T follicular helper cell (primary cell): ENCODE measurements around the gene KCNMA1.
"Not testable (repeated sequence)": the region's sequence is repeated elsewhere in the genome, so short reads cannot be mapped to it uniquely, and the experiment has no call there.

Experiments used
- DNase-seq: peaks from one replicate; pipeline ENCODE4 v3.0.0-alpha.2; 2020; ENCODE audit warnings: low read depth
- total RNA-seq, 2 experiments: gene quantifications; one replicate each; lab custom pipeline; 2026; lab: John Stamatoyannopoulos, UW

The KCNMA1 gene
- total RNA-seq: 0 to 0.04 reads per million in 2 experiments

DNA sequence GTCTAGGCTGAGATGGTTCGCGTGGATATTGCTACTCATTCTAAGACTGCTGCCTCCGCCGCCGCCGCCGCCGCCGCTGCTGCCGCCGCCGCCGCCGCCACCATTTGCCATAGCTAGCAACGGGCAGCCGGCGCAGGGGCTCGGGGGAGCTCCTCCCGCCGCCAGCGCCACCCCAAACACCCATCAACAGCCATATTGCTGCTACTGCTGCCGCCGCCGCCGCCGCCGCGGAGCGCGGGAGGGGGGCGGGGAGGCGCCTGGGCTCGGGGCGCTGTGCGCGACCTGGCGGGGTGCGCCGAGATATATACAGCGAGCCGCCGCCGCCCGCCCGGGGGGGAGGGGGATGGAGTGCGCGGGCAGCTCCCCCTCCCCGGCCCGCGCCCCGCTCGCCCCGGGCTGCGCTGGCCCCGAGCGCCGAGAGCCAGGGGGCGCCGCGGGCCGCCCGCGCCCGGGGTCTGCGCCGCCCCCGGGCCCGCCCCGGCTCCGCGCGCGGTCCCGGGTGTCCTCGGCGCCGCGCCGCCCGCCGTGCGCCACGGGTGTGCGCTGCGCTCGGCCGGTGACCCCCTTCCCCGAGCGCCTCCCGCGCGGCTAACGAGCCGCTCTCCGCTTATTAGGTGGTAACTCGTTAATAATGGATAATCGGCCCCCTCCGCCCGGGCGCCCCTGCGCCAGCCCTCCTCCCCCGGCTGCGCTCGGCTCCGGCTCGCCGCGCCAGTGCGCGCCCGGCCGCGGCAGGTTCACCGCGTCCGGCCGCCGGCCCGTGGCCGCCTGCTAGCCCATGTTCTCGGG is at the start of gene KCNMA1:
Gene KCNMA1 (minus strand): TSS at position 277 of the 789 bp plus-strand sequence.
- DNase-seq: no peak

DNA sequence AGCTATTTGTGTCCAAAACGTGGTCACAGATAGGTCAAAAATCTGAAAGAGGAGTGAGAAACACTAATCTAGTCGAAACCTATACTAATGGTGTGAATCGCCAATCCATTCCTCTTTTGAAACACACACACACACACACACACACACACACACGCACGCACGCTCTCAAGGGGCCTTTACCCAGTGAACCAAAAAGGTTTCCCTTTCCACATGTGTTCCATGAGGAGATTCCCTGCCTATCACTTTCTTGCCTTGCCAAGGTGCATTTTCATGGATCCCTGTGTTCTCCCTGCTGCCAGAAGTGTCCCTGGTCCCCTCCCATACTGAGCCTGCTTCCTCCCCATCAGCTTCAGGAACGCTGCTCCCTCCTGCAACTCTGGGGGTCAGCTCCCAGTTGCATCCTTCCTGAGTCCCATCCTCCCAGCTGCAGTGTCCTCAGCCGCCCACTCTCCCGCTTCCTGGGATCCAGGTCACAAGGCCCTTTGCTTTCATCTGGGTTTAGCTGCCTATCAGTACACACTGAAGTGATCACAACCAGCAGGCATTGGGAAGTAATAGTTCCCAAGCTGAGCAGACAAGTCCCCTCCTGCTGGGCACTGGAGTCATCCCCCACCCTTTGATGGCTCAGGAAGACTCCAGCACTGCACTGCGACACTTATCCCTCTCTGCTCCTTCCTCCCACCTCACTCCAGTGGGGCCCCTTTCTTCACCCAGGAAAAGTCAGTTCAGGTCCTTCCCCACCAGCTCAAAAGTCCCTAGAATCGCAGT is 49.2 kb upstream of the KCNMA1 start:
- no peak for DNase-seq

DNA sequence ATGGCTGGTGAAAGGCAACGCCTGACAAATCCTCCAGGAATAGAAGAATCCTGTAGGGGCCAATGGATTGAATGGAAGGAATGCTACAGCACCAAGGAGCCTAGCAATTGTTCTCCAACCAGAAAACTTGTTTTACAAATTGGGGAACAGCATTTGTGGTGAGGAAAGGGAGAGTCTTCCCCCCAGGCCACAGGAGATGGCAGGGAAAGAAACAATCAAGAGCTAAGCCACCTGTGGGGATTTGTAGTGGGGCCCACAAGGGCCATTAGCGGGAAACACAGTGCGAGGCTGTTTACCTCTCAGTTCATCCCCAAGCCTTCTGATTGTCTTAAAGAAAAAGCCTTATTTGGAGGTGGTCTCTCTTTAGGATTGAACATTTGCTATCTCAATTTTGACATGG is 48.5 kb upstream of the KCNMA1 start:
- no peak for DNase-seq

DNA sequence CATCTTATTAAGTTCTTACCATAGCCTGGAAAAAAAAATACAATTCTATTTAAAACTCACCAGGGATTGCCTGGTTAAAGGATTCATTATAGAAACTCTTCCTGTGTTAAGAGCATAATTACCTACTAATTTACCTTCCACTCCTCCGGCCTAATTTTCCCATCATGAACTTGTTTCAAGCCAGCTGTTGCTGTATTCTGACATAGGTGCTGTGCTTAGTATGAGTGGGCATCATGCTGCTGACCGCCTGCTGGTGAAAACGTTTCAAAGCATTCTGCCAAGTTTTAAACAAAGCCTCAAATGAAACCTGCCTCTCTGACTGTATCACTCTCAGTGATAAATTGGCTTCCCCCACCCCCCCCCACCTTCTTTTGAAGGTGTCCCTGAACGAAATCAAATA is 47.8 kb upstream of the KCNMA1 start:
- DNase-seq: no peak

DNA sequence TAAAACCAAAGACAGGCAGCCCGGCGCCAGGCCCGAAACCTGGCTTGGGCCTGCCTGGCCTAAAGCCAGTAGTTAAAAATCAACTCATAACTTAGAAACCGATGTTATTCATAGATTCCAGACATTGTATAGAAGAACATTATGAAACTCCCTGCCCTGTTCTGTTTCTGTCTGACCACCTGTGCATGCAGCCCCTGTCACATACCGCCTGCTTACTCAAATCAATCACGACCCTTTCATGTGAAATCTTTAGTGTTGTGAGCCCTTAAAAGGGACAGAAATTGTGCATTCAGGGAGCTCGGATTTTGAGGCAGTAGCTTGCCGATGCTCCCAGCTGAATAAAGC is 45.5 kb upstream of the KCNMA1 start:
- DNase-seq: not testable (repeated sequence)

DNA sequence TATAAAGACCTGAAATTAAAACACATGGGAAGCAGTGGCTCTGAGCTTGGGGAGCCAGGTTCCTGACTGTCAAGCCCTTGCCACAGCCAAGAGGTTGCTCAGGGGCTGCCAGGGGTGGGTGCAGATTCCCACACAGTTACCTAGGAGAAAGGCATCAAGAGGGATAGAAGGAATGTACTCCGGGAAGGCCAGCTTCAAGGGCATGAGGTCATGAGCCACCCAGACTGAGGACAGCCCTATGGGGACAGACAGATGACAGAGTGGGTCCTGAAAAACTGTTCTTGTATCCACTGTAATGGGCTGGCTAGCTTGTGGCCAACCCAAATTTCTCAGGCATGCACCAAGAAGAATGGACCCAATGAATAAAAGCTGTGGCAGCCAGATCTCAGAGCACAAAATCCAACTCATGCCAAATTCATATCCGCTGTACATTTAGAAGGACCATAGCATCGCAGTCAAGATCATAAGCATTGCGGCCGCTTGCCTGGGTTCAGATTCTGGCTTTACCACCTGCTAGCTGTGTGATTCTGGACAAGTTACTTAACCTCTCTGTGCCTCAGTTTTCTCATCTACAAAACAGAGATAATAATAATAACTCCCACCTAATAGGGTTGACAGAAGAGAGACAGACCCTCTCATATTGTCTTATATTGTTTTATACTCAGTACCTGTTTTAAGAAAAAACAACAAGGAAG is 44.9 kb upstream of the KCNMA1 start:
- DNase-seq: no peak

DNA sequence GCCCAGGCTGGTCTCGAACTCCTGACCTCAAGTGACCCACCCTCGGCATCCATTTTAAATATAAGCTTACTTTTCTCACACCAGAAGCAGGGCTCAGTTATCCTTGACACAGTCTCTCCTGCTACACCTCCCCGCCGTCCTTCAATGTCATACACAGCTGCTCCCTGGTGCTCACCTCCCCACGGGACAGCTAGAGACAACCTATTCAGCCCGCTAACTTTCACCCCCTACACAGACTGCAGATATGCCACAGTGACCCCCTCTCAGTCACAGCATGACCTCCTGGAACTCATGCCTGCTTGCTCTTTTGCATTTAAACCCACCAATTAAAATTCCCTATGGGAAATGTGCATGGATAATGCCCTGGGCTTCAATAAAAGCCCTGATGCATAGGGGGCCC is 44.2 kb upstream of the KCNMA1 start:
- no peak for DNase-seq

DNA sequence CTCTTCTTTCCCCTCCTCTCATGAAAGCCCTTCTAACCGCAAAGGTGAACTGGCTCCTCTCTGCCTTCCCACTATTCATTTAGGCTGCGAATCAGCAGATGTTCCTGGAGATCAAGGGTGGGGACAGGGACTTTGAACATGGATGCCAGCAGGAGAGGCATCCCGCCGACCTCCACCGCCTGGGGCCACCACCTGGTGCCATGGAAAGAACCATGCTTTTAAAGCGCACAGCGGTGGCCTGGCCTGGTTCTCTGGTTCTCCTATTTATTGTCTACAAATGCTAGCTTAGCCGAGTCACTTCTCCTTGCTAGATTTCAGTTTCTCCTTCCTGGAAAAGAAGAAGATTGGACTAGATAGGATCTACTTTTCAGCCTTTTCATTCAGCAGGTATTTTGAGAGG is 43.2 kb upstream of the KCNMA1 start:
- DNase-seq: no peak

DNA sequence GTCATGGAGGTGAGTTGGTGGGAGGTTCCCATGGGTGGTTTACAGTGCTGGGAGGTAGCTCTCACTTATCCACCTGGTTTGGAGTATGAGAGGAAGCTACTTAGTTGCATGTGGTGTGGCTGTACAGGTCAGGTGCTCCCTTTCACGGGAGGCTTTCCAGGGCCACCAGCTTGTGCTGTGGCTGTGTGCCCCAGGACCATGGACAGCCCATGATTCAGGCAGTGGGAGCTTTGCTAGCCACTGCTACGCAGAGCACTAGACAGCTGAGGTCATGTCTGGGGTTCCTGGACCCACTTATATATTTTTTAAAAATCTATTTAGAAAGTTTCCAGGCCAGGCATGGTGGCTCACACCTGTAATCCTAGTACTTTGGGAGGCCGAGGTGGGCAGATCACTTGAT is 42.5 kb upstream of the KCNMA1 start:
- no peak for DNase-seq

DNA sequence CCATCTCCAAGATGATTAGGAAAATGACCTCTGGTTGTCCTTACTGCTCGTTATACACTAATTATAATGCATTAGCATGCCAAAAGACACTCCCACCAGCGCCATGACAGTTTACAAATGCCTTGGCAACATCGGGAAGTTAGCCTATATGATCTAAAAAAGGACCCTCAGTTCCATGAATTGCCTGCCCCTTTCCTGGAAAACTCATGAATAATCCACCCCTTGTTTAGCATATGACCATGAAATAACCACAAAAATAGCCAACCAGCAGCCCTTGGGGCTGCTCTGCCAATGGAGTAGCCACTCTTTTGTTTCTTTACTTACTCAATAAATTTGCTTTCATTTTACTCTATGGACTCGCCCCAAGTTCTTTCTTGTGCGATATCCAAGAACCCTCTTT is 41.6 kb upstream of the KCNMA1 start:
- DNase-seq: no peak

DNA sequence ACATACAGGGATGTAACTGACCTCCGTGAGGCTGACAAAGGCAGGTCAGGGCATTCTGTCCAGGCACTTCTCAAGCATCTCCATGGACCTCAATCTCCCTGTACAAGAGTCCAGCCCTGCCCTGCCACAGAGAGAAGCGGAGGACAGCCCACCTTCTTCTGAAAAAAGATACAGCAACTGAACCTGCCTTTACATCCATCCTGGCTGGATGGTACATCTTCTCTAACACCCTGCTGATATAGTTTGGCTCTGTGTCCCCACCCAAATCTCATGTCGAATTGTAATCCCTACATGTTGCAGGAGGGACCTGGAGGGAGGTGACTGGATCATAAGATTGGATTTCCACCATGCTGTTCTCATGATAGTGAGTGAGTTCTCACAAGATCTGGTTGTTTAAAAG is 40.5 kb upstream of the KCNMA1 start:
- no peak for DNase-seq

DNA sequence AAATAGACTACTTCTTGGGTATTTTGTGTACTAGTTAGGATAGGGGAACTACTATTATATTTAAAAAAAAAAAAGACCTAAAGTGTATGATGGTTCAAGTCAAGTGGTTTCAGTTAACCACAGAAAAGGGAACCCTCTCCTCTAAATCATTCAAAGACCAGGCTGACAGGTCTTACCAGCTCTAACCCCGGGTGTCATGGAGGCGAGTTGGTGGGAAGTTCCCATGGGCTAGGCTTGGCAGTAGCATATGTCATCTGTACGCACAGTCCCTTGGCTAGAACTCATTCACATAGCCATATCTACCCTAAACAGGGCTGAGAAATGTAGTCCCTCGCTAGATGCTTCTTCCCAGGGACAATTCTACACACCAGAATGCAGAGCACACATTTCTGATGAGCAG is 37.7 kb upstream of the KCNMA1 start:
- no peak for DNase-seq

DNA sequence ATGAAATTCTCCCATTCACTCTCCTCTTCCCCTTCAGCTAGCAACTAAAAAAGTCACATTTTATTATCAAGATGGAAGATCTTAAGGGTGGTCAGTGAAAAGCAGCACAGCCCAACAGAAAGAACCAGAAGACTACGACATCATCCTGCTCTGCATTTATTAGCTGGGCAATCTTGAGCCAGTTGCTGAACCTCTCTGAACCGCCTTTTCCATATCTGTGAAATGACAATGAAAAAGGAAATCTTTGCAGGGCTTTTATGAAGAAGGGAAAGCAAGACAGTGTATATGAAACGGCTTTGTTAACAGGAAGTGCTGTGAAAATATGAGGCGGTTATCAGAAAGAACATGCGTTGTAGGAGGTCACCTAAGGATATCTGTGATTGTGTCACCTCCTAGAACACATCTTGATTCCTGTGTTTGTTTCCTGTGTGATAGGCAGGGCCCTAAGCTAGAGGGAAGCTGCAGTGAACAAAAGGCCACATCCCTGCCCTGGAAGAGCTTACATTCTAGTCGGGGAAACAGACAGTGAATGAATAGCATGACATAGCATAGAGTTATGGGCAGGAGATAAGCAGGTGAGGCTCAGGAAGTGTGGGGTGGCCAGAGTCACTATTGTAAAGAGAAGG is 36.0 kb upstream of the KCNMA1 start:
- no peak for DNase-seq

DNA sequence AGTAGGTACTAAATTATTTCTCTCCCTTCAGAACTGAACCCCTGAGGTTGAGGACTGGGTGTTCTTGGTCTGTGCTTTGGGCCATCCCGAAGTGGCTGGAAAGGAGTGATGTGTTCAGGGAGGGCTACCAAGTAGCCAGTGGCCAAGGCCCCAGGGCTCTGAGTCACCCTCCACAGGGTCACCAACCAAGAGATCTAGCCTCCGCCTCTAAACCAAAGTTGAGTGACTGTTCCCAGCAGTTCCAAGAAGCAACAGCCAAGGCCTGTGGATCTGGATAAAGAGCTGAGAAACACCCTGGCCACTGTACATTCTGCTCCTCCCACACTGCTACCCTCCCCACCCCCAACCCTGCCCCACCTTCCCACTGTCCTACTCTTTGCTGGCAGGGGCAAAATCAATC is 35.5 kb upstream of the KCNMA1 start:
- DNase-seq: no peak

DNA sequence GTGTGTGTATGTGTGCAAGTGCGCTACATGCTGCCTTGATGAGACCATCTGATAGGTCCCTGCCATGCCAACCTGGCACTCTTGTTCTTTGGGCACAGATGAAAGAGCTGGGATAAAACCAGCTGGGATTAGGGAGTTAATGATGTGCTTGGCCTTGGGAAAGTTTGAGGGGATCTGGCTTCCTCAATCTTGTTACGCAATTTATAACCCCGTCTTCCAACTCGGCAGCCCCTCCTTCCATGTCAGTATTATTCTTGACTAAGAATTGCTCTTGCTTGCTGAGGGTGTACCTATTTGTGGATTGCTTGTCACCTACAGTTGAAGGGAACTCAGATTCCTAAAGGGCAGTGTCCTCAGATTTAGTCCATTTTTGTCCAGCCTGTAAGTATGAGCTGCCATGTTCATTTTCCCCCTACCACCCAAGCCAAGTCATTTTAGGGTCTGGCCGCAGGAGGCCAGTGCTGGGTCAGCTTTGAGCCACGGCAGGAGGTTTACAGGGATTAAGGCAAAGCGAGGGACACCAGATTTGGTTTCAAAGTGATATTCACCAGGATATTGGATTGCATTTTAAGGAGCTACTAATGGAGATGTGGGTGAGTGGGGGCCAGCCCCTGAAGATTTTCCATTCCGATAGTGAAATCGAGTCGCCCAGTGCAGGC is 34.1 kb upstream of the KCNMA1 start:
- DNase-seq: no peak

DNA sequence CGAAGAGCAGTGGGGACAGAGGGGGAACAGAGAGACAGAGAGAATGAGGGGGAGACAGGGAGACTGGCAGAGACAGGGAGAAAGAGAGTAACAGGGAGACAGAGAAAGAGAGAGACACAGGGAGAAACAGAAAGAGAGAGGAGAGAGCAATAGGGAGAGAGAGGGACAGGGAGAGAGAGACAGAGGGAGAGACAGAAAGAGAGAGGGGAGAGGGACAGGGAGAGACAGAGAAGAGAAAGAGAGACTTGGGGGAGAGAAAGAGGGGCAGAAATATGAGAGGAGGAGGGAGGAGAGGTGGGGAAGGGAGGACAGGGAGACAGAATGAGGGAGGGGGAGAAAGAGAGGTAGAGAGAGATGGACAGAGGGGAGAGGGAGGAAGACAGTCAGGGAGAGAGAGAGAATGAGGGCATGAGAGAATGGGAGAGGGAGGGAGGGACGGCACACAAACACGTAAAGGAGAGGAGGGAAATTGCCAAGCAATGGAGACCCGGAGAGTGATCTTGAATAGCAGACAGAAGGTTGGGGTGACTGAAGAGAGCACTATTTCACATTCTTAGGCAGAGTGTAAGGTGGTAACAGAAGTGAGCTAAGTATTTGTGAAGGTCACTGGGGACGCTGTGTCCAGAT is 33.3 kb upstream of the KCNMA1 start:
- DNase-seq: no peak

DNA sequence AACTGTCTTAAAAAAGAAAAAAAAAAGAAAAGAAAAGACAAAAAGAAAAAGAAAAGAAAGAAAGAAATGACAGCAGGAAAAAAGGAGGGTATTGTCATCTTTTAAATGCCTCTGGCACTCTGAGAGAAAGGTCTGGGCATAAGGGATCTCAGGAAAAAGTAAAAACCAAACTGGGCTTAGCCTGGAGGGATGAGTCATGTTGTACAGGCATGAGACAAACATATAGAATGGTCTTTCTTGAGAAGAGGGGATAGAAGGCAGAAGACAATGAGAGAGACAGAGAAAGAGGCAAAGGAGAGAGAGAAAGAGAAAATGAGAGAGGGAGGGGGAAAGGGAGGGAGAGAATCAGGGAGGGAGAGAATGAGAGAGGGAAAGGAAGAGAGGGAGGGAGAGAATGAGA is 32.3 kb upstream of the KCNMA1 start:
- DNase-seq: no peak

DNA sequence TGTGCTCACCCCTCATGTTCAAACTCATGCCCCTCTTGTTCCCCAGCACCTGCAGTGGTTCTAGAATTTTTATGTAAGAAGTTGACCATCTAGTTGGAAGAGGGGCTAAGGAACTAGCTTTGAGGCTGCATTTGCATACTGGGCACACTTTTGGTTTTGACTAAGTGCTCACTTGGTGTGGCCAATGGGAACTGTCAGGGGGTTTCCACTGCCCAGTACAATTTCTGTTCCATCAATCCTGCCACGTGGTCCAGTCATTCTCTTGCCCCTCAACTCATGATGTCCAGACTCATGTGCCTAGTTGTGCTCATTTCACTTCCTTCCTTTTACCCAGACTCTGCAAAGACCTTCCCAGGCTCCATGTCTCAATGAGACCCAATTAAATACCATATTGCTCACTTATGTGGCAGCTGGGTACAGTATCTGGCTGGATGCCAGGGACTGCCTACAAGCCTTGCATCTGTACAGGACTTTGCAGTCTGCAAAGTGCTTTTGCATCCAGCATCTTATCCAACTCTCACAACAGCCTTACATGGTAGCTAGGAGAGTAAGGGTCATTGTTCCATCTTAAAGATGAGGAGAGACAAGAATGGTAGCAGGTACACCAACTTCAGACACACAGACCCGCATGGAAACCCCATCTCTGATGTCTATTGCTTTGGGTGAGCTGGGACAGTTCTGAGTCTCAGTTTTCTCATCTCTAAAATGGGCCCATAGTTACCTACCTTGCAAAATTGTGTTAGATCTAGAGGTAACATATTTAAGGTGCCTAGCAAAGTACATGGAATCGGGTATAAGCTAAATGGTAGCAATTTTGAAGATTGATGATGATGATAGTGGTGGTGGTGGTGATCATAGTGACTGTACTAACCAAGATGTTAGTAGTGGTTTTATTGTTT is 30.1 kb upstream of the KCNMA1 start:
- DNase-seq: no peak

DNA sequence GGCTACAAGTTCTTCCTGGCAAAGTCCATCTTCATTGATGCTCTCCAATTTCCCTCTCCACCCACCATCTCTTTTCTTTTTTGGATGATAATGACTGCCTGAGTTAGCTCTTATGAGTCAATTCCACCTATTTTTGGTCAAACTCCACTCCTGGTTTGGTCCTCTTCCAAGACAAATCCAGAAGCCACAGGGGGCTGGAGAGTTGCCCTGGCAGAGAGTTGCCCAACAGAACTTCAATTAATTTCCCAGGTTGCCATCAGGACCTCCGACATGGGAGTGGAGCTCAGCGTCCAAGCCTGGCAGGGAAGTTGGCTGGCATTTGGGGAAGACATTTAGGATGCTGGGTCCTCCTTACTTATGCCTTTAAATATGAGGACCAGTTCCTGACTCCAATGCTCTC is 29.2 kb upstream of the KCNMA1 start:
- no peak for DNase-seq

DNA sequence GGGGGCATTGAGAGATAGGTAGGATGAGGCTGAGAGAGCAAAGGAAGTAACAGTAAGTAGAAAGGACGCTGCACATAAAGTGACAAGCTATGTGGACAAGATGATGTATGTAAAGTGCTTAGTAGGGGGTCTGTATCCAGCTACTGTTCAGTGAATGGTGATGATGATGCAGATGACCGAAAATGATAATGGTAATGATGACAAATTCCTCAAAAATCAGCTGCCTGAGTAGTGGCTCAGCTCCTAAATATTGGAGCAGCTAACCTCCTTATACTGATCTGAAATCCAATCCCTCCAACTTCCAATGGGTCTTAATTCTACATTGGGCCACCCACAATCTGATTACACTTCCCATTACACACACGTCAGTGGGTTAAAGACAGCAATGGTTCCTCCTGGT is 27.1 kb upstream of the KCNMA1 start:
- no peak for DNase-seq
